ENCODE measurements around the gene MAD2L1. TPM values are rescaled to one million over a fixed set of nuclear protein-coding genes. Genes with fewer than 3 reads are reported as not detected.
"Not testable (repeated sequence)": the region's sequence is repeated elsewhere in the genome, so short reads cannot be mapped to it uniquely, and the experiment has no call there.

Gene MAD2L1
- total and polyA plus RNA-seq, 9 donors: 0.95 to 5.2 (median 2.0) TPM

DNA sequence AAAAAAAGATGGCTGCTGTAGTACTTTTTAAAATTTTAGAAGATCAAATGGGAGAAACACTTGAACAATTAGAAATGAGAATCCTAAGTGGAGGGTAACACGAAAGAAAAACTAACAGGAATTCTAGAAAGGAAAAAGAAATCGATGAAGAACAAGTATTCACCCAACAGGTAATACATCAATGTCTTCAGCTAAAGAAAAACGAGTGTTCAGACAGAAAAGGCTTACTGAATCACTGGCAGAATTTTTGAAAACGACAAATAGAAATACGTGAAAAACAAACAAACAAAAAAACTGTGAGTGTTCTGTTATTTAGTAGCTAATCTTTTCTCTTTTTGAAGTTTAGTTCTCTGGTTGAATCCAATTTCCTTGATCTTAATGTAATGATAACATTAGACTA lies 1.8 kb downstream of the MAD2L1 start:
- intact Hi-C loops (cut with DNase I): loop anchor here in 1 of 4 donors (5.0 kb wide), 1 partner anchor 433 kb away; no protein-coding TSS in a partner anchor
- Histone ChIP-seq H3K27ac (no peak overlapping the region), H3K9me3 (no peaks in the 10 kb centered on the region), H3K4me1 (ENCODE audit: insufficient read depth) (peaks cover 4% of the 10 kb centered on the region), H3K27me3 (no peaks in the 10 kb centered on the region), H3K36me3 (no peaks in the 10 kb centered on the region), H3K4me3 (no peak overlapping the region)
- WGBS, 3 donors: 57 to 61% (median 59%) methylated on average over 5 of the region's 5 CpGs
- DNase-seq: no peak
- TF ChIP-seq EP300 (IDR thresholded peaks at IDR 0.05): no peak
- TF ChIP-seq, protein P1, sequence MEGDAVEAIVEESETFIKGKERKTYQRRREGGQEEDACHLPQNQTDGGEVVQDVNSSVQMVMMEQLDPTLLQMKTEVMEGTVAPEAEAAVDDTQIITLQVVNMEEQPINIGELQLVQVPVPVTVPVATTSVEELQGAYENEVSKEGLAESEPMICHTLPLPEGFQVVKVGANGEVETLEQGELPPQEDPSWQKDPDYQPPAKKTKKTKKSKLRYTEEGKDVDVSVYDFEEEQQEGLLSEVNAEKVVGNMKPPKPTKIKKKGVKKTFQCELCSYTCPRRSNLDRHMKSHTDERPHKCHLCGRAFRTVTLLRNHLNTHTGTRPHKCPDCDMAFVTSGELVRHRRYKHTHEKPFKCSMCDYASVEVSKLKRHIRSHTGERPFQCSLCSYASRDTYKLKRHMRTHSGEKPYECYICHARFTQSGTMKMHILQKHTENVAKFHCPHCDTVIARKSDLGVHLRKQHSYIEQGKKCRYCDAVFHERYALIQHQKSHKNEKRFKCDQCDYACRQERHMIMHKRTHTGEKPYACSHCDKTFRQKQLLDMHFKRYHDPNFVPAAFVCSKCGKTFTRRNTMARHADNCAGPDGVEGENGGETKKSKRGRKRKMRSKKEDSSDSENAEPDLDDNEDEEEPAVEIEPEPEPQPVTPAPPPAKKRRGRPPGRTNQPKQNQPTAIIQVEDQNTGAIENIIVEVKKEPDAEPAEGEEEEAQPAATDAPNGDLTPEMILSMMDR (IDR thresholded peaks at IDR 0.05): no peak
- no peak for TF ChIP-seq POLR2A (IDR thresholded peaks at IDR 0.05)

DNA sequence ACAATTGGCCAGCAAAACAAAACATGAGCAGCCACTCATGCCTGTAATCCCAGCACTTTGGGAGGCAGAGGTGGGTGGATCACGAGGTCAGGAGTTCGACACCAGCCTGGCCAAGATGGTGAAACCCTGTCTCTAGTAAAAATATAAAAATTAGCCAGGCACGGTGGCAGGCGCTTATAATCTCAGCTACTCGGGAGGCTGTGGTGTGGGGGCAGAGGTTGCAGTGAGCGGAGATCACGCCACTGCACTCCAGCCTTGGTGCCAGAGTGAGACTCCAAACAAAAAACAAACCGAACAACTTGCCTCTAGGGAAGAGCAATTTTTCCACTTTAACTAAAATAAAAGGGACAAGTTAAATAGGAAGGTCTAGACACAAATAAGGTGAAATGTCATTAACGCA lies 2.9 kb downstream of the MAD2L1 start:
- not testable (repeated sequence) for H3K4me1 ChIP-seq (ENCODE audit: insufficient read depth); H3K27ac ChIP-seq; H3K4me3 ChIP-seq; H3K9me3 ChIP-seq; H3K27me3 ChIP-seq; DNase-seq; H3K36me3 ChIP-seq
- intact Hi-C loops (cut with DNase I): loop anchor here in 1 of 4 donors (5.0 kb wide), 1 partner anchor 431 kb away; no protein-coding TSS in a partner anchor
- 54 to 80% (median 62%) methylated on average over 9 of the region's 9 CpGs for WGBS, 3 donors

DNA sequence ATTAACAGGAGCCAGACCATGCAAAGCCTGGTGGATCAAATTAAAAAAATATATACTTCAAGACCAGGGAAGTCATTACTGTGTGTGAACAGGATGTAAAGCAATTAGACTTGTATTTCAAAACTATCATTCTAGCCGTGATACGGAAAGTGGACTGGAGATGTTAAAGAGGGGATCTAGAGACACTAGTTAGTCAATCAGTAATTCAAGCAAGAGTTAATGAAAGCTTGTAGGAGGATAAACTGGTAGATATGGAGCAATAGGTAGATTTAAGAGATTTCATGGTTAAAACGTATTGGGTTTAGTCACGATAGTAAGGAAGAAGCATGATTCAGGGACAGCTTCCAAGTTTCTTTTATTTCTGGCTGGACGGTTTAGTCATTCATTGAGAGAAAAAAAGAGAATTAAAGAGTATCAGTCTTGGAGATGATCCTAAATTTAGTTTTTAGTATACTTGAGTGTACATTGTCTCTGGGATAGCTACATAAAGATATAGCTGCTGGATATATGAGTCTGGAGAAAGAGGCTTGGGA lies 3.9 kb downstream of the MAD2L1 start:
- intact Hi-C loops (cut with DNase I): loop anchor here in 1 of 4 donors (5.0 kb wide), 1 partner anchor 430 kb away; no protein-coding TSS in a partner anchor
- Histone ChIP-seq H3K27me3 (no peaks in the 10 kb centered on the region), H3K27ac (no peak overlapping the region), H3K36me3 (no peaks in the 10 kb centered on the region), H3K4me3 (no peak overlapping the region), H3K9me3 (no peaks in the 10 kb centered on the region), H3K4me1 (ENCODE audit: insufficient read depth) (peaks cover under 1% of the 10 kb centered on the region)
- TF ChIP-seq, protein P1 (IDR thresholded peaks at IDR 0.05): no peak
- TF ChIP-seq EP300 (IDR thresholded peaks at IDR 0.05) (no peak), POLR2A (IDR thresholded peaks at IDR 0.05) (no peak)
- 56 to 67% (median 61%) methylated on average over 5 of the region's 5 CpGs for WGBS, 3 donors
- no peak for DNase-seq

DNA sequence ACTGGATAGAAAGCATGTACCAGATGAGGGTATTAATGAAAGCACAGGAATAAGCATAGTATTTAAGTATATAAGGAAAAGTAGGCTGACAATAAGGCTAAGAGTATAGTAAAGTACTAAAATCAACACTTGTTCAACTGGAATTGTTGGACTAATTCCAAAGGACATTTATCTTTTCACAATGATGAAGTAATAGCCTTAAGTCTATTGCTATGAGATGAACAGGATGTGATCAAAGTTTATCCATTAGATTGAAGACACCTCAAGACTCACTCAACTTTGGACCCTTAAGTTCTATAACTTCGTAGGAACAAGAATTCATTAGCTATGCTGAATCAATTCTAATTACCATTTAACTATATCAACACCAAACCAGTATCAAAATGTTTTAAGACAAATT lies 7.6 kb downstream of the MAD2L1 start:
- no peaks in the 10 kb centered on the region for H3K36me3 ChIP-seq
- TF ChIP-seq, protein P1 (IDR thresholded peaks at IDR 0.05): no peak
- H3K27ac ChIP-seq: no peak overlapping the region
- H3K4me3 ChIP-seq: no peak overlapping the region
- no peaks in the 10 kb centered on the region for H3K27me3 ChIP-seq
- DNase-seq: no peak
- 78 to 83% (median 82%) methylated on average over 1 of the region's 1 CpG for WGBS, 3 donors
- H3K9me3 ChIP-seq: no peaks in the 10 kb centered on the region
- intact Hi-C loops (cut with DNase I): loop anchor here in 2 of 4 donors (10.0 kb wide), 2 partner anchors 494 to 744 kb away; no protein-coding TSS in a partner anchor
- H3K4me1 ChIP-seq (ENCODE audit: insufficient read depth): no peaks in the 10 kb centered on the region

DNA sequence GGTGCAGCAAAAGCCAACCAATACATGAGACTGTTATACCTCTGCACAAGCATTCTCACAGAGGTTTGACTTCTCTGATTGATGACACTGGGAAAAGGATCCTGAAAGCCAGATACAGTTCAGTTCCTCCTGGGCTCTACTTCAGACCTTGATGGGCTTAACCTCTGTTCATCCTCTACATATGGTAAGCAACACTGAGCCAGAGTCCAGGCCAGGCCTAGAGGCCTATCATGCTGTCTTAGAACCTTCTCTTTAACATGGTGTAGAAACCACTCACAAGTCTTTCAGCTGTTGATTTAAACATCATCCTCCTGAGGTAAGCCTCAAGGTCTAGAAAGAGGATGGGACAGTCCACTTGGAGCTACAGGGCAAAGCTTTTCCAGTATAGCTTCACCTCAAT lies 9.2 kb downstream of the MAD2L1 start:
- no peaks in the 10 kb centered on the region for H3K36me3 ChIP-seq
- H3K4me1 ChIP-seq (ENCODE audit: insufficient read depth): no peaks in the 10 kb centered on the region
- no peak for DNase-seq
- TF ChIP-seq POLR2A (IDR thresholded peaks at IDR 0.05) (no peak), EP300 (IDR thresholded peaks at IDR 0.05) (no peak)
- TF ChIP-seq, protein P1 (IDR thresholded peaks at IDR 0.05): no peak
- no peak overlapping the region for H3K27ac ChIP-seq
- intact Hi-C loops (cut with DNase I): loop anchor here in 2 of 4 donors (10.0 kb wide), 2 partner anchors 493 to 743 kb away; no protein-coding TSS in a partner anchor
- H3K4me3 ChIP-seq: no peak overlapping the region
- H3K27me3 ChIP-seq: no peaks in the 10 kb centered on the region
- H3K9me3 ChIP-seq: no peaks in the 10 kb centered on the region
